Measurements from ENCODE around the gene PLA2G15.

- TF ChIP-seq ZNF274 (IDR thresholded peaks at IDR 0.05; ENCODE audit: low read depth, low read length) (no peak), SUZ12 (IDR thresholded peaks at IDR 0.05; ENCODE audit: extremely low read depth, insufficient read depth, insufficient read length) (no peak)
Observed at GRCh38 chr16:68264128-68265077, 19.2 kb downstream of the PLA2G15 start, which contains the start of gene SLC7A6.

All from NT2/D1 (cell line).